GM12878 (cell line): ENCODE measurements around the gene SMAD1. TPM values are rescaled to one million over a fixed set of nuclear protein-coding genes. Genes with fewer than 3 reads are reported as not detected.

Source experiments
- ATAC-seq: fragments of 200-7000 bp; cut with Tn5 transposase; 3 replicates; pipeline ENCODE4 v1.9.1; 2020; ENCODE audit warnings: mild to moderate bottlenecking, moderate library complexity
- BruUV-seq: library from RNA; stranded (reverse); fragments of 400-500 nt; replicated peaks from 2 replicates; lab custom pipeline; 2021; lab: Mats Ljungman, UMichigan
- CTCF ChIA-PET: fragments of 300-600 bp; sonication (Branson Sonifier 250); formaldehyde crosslinking; extraction: SDS; loops from one replicate; lab custom pipeline; 2021; ENCODE audit warnings: inconsistent platforms; lab: Yijun Ruan, JAX
- POLR2A ChIA-PET: fragments of 350-600 bp; formaldehyde crosslinking; extraction: SDS; loops from one replicate; lab custom pipeline; 2021; ENCODE audit warnings: inconsistent platforms; lab: Charles Lee
- RAD21 ChIA-PET: fragments of 300-600 bp; sonication (Branson Sonifier 250); formaldehyde crosslinking; loops from one replicate; lab custom pipeline; 2023; ENCODE audit warnings: antibody characterized with exemption; ENCODE audit not compliant: unreplicated experiment; lab: Charles Lee
- SMC1A ChIA-PET: fragments of 300-600 bp; sonication (Branson Sonifier 250); formaldehyde crosslinking; loops from one replicate; lab custom pipeline; 2023; ENCODE audit not compliant: unreplicated experiment, uncharacterized antibody; lab: Charles Lee
- DNase-seq: peaks from one replicate; pipeline ENCODE4 v3.0.0-alpha.2; 2011; ENCODE audit warnings: low read depth, low spot score
- FAIRE-seq: peaks from 3 replicates; lab custom pipeline; 2011; peaks lifted over from hg19 to GRCh38; lab: Jason Lieb, UNC
- H2AFZ ChIP-seq: 2 replicates; pipeline ENCODE4 v1.6.0; 2011; ENCODE audit warnings: low read depth, low read length, control low read depth; ENCODE audit not compliant: control insufficient read depth
- H3K27ac ChIP-seq: 2 replicates; pipeline ENCODE4 v1.5.1; 2011; ENCODE audit warnings: control low read depth; ENCODE audit not compliant: control insufficient read depth, insufficient read depth
- H3K27me3 ChIP-seq, 2 experiments: replicated peaks in 1 of 2; 2 replicates each; pipeline versions ENCODE4 v1.6.0 to v1.6.1; 2011; ENCODE audit warnings: low read length in 1 of 2; ENCODE audit not compliant: control insufficient read depth in 2 of 2, insufficient read depth in 2 of 2
- H3K36me3 ChIP-seq, 2 experiments: 2 replicates each; pipeline ENCODE4 v1.5.1; 2011; ENCODE audit warnings: low read length in 1 of 2; ENCODE audit not compliant: control insufficient read depth in 2 of 2, insufficient read depth in 2 of 2
- H3K4me1 ChIP-seq: 2 replicates; pipeline ENCODE4 v1.6.1; 2011; ENCODE audit warnings: mild to moderate bottlenecking, low read length, moderate library complexity, mixed read lengths; ENCODE audit not compliant: control insufficient read depth, insufficient read depth
- H3K4me2 ChIP-seq: 2 replicates; pipeline ENCODE4 v1.6.0; 2011; ENCODE audit warnings: control low read depth; ENCODE audit not compliant: control insufficient read depth, insufficient read depth
- H3K4me3 ChIP-seq: fragments of 200-600 bp; sonication (generic); 2 replicates; pipeline ENCODE4 v1.5.1; 2016
- H3K79me2 ChIP-seq: 2 replicates; pipeline ENCODE4 v1.6.0; 2011; ENCODE audit warnings: low read length; ENCODE audit not compliant: control insufficient read depth, insufficient read depth
- H3K9ac ChIP-seq: 2 replicates; pipeline ENCODE4 v1.8.0; 2011; ENCODE audit warnings: low read length, control low read depth, mixed read lengths; ENCODE audit not compliant: control insufficient read depth, insufficient read depth
- H3K9me3 ChIP-seq: replicated peaks from 3 replicates; pipeline ENCODE4 v1.5.1; 2011; ENCODE audit warnings: mild to moderate bottlenecking, low read length; ENCODE audit not compliant: control insufficient read depth, insufficient read depth
- H4K20me1 ChIP-seq: 2 replicates; pipeline ENCODE4 v1.6.0; 2011; ENCODE audit not compliant: control insufficient read depth, insufficient read depth
- FOS ChIP-seq: IDR thresholded peaks from 3 replicates; pipeline ENCODE4 v1.6.1; 2011; ENCODE audit warnings: borderline replicate concordance; ENCODE audit not compliant: insufficient read length; ENCODE audit errors: extremely low read depth
- HCFC1 ChIP-seq: fragments of 150-350 bp; IDR thresholded peaks from 2 replicates; pipeline ENCODE4 v1.6.1; 2014; ENCODE audit warnings: low read length
- MYC ChIP-seq: IDR thresholded peaks from 2 replicates; pipeline ENCODE4 v1.6.1; 2011; ENCODE audit warnings: mild to moderate bottlenecking, low read length, moderate library complexity, inconsistent platforms; ENCODE audit not compliant: insufficient read depth, insufficient replicate concordance, insufficient read length, severe bottlenecking
- POLR2AphosphoS5 ChIP-seq: IDR thresholded peaks from 2 replicates; pipeline ENCODE4 v1.6.1; 2011; ENCODE audit warnings: mild to moderate bottlenecking, low read length, inconsistent platforms
- RFX5 ChIP-seq: IDR thresholded peaks from 2 replicates; pipeline ENCODE4 v1.6.1; 2011; ENCODE audit warnings: low read depth, low read length, improper control_type of control experiment
- STAT1 ChIP-seq: fragments of 450-650 bp; conservative IDR thresholded peaks from 2 replicates; pipeline ENCODE4 v1.6.1; 2014; ENCODE audit warnings: antibody characterized with exemption, mild to moderate bottlenecking
- ZNF384 ChIP-seq: IDR thresholded peaks from 2 replicates; pipeline ENCODE4 v1.6.1; 2012; ENCODE audit warnings: low read depth, mild to moderate bottlenecking, low read length, improper control_type of control experiment, borderline replicate concordance
- WGBS: methylation state at CpG from one replicate; pipeline ENCODE4 v1.1.6; 2016; ENCODE audit warnings: low lambda C conversion rate; ENCODE audit not compliant: insufficient replicate concordance, insufficient coverage; ENCODE audit errors: missing lambda C conversion rate; 5-methylcytosine and 5-hydroxymethylcytosine counted together
- in situ Hi-C: fragments of 300-500 bp; cut with MboI; formaldehyde crosslinking; loops from 9 replicates; pipeline ENCODE4 v1.14.3; 2018; ENCODE audit warnings: mixed read lengths
- intact Hi-C: fragments of 100-400 bp; cut with micrococcal nuclease; formaldehyde crosslinking; loops from one replicate; pipeline ENCODE4 v1.14.2; 2022; ENCODE audit not compliant: unreplicated experiment
- polyA plus RNA-seq, 11 experiments: library from polyadenylated mRNA; depleted of rRNA in 4 of 11; unstranded in 6 of 11; stranded (reverse) in 5 of 11; fragments of >200 nt; fragmentation: Nextera tagmentation in 4 of 11; fragmentation: Illumina TruSeq in 1 of 11; extraction: Ambion mirVana in 4 of 11; extraction: Trizol in 1 of 11; gene quantifications; 1 replicate in 1 of 11; 2 replicates in 10 of 11; pipeline versions ENCODE4 v1.2.1 to v1.2.3, GENCODE V29; 2011 to 2016; ENCODE audit warnings: inconsistent platforms in 2 of 11, missing spikeins in 2 of 11, low read depth in 1 of 11
- total RNA-seq, 4 experiments: library from RNA; depleted of rRNA in 3 of 4; stranded (reverse); fragments of >200 nt in 3 of 4; fragmentation: Illumina TruSeq in 1 of 4; extraction: Trizol in 1 of 4; gene quantifications; 2 replicates each; pipeline versions ENCODE4 v1.2.1 to v1.2.3, GENCODE V29; 2013 to 2021
- TF ChIP-seq, protein P1 (sequence below): IDR thresholded peaks from 2 replicates; pipeline ENCODE4 v1.6.1; 2012; ENCODE audit warnings: improper control_type of control experiment, low read depth, low read length; ENCODE audit not compliant: insufficient replicate concordance

SMAD1 gene
- total and polyA plus RNA-seq, 10 of the 15 experiments (the other 5 are each of a cell fraction or from before 2014, with no cell fraction given) = 0.29 to 17.5 (median 13.6) TPM

DNA sequence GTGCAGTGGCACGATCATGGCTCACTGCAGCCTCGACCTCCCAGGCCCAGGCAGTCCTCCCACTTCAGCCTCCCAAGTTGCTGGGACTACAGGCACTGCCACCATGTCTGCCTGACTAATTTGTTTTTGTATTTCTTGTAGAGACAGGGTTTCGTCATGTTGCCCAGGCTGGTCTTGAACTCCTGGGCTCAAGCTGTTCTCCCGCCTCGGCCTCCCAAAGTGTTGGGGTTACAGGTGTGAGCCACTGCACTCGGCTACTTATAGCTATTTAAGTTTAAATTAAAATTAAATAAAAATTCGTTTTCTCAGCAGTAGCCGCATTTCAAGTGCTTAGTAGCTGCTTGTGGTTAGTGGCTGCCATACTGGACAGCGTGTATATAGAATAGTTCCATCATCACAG lies 3.5 kb downstream of the SMAD1 start:
- peak overlapping the region; percentile 25; the same call in 1 of the 2 replicates for H3K4me2 ChIP-seq
- WGBS = 75% methylated on average over 9 of the region's 9 CpGs
- in situ Hi-C loops = no loop called here
- no TSS peak for BruUV-seq
- H3K4me1 ChIP-seq = peaks cover 12% of the 10 kb centered on the region; the same call in 1 of the 2 replicates
- H3K27me3 ChIP-seq = peaks cover 0 to 3% of the 10 kb centered on the region in 2 experiments; a peak in 1 of 4 replicates
- no peak overlapping the region for H3K27ac ChIP-seq
- no peak overlapping the region; the same call in none of the 2 replicates for H3K4me3 ChIP-seq
- H3K36me3 ChIP-seq = no peaks in the 10 kb centered on the region
- DNase-seq (no peak), FAIRE-seq (no peak), ATAC-seq (no peak)
- no peak overlapping the region for H3K9ac ChIP-seq
- CTCF ChIA-PET = no interaction called here
- POLR2A ChIA-PET = no interaction called here
- RAD21 ChIA-PET = no interaction called here
- no peak overlapping the region for H2AFZ ChIP-seq
- no peaks in the 10 kb centered on the region; the same call in 2 of the 3 replicates for H3K9me3 ChIP-seq
- no peak for TF ChIP-seq STAT1
- TF ChIP-seq RFX5 = no peak
- no peak for TF ChIP-seq FOS
- TF ChIP-seq, protein P1, sequence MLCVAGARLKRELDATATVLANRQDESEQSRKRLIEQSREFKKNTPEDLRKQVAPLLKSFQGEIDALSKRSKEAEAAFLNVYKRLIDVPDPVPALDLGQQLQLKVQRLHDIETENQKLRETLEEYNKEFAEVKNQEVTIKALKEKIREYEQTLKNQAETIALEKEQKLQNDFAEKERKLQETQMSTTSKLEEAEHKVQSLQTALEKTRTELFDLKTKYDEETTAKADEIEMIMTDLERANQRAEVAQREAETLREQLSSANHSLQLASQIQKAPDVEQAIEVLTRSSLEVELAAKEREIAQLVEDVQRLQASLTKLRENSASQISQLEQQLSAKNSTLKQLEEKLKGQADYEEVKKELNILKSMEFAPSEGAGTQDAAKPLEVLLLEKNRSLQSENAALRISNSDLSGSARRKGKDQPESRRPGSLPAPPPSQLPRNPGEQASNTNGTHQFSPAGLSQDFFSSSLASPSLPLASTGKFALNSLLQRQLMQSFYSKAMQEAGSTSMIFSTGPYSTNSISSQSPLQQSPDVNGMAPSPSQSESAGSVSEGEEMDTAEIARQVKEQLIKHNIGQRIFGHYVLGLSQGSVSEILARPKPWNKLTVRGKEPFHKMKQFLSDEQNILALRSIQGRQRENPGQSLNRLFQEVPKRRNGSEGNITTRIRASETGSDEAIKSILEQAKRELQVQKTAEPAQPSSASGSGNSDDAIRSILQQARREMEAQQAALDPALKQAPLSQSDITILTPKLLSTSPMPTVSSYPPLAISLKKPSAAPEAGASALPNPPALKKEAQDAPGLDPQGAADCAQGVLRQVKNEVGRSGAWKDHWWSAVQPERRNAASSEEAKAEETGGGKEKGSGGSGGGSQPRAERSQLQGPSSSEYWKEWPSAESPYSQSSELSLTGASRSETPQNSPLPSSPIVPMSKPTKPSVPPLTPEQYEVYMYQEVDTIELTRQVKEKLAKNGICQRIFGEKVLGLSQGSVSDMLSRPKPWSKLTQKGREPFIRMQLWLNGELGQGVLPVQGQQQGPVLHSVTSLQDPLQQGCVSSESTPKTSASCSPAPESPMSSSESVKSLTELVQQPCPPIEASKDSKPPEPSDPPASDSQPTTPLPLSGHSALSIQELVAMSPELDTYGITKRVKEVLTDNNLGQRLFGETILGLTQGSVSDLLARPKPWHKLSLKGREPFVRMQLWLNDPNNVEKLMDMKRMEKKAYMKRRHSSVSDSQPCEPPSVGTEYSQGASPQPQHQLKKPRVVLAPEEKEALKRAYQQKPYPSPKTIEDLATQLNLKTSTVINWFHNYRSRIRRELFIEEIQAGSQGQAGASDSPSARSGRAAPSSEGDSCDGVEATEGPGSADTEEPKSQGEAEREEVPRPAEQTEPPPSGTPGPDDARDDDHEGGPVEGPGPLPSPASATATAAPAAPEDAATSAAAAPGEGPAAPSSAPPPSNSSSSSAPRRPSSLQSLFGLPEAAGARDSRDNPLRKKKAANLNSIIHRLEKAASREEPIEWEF = no peak
- TF ChIP-seq ZNF384 = no peak
- TF ChIP-seq HCFC1 = no peak
- no peak for TF ChIP-seq POLR2AphosphoS5
- no peak for TF ChIP-seq MYC
- H3K79me2 ChIP-seq = peaks cover 69% of the 10 kb centered on the region
- SMC1A ChIA-PET = interaction anchor here (1.2 to 1.5 kb wide), 2 partner anchors 167 to 251 kb away, joined by 3 to 4 read pairs; no protein-coding TSS in a partner anchor
- no peaks in the 10 kb centered on the region for H4K20me1 ChIP-seq
- intact Hi-C loops = loop anchor here (5.0 kb wide), 1 partner anchor 132 kb away; the partner anchor contains the start of gene MMAA
